Breast epithelium (tissue), 3 donors: ENCODE results near the gene VARS2.

ENCODE experiments used
- CTCF ChIP-seq, 3 donors: fragments of 450-650 bp; IDR thresholded peaks; one replicate each; pipeline ENCODE4 v1.5.1; 2016 to 2017; ENCODE audit warnings: antibody characterized with exemption in 3 of 3, mild to moderate bottlenecking in 3 of 3, moderate library complexity in 3 of 3
- POLR2A ChIP-seq: fragments of 450-650 bp; IDR thresholded peaks from one replicate; pipeline ENCODE4 v1.6.1; 2016; ENCODE audit warnings: antibody characterized with exemption, mild to moderate bottlenecking, moderate library complexity

GRCh38 chr6:30886897-30887255 lies 27.2 kb upstream of the VARS2 start:
- TF ChIP-seq CTCF (IDR thresholded peaks at IDR 0.05) (no peak), POLR2A (no peak)
